T-helper 2 cell treated with Interferon-gamma antibody and Interleukin-4, amounts not matched to agents 100 ng/mL and 5 ng/mL, for 36 hours (primary cell): ENCODE data around the gene TMEM40. TPM values are rescaled to one million over a fixed set of nuclear protein-coding genes. Genes with fewer than 3 reads are reported as not detected.
"Not testable (repeated sequence)": the region's sequence is repeated elsewhere in the genome, so short reads cannot be mapped to it uniquely, and the experiment has no call there.

ENCODE experiments used
- intact Hi-C: fragments of 100-400 bp; cut with micrococcal nuclease; formaldehyde crosslinking; loops from one replicate; pipeline ENCODE4 v1.15.1; 2023
- total RNA-seq: library from RNA; stranded (reverse); gene quantifications from 2 replicates; pipeline ENCODE4 v1.2.3, GENCODE V29; 2022

The TMEM40 gene
- total RNA-seq, 1 donor from 2014 or later: not detected

GRCh38 chr3:12777171-12777570, 18.1 kb upstream of the TMEM40 start:
- intact Hi-C loops: no loop called here

- intact Hi-C loops: not testable (repeated sequence)
Observed at GRCh38 chr3:12775970-12776369, 16.9 kb upstream of the TMEM40 start.

- intact Hi-C loops: no loop called here
Observed at GRCh38 chr3:12775226-12775625, 16.2 kb upstream of the TMEM40 start.

- intact Hi-C loops: no loop called here
Observed at GRCh38 chr3:12774619-12775018, 15.6 kb upstream of the TMEM40 start.

DNA sequence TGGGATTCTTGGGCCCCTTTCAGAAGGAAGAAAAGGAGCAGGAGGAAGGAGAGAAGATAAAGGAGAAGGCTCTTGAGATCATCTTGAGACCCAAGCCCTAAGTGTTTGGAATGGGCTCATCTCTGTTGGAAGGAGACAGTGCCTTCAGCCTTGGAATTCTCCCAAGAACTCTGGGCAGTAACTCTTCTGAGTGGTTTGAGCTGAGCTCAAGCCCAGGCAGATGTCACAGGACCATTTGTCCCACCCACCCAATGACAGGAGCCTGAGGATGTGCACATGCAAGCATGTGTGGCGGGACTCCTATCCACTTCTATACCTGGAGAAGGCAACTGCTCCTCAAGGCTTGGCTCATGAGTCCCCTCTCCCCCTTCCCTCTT, 14.6 kb upstream of the TMEM40 start:
- intact Hi-C loops: no loop called here

GRCh38 chr3:12773030-12773709, 14.1 kb upstream of the TMEM40 start:
- intact Hi-C loops: no loop called here

DNA sequence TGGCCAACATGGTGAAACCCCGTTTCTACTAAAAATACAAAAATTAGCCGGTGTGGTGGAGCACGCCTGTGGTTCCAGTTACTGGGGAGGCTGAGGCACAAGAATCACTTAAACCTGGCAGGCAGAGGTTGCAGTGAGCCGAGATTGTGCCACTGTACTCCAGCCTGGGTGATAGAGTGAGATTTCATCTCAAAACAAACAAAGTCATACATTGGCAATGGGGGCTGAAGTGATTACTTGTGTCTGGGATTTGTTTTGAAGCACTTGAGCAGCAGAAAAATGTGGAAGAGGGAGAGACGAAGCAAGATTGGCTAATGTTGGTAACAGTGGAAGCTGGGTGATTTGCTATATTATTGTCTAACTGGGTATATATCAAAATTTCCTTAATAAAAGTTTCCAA, 13.4 kb upstream of the TMEM40 start:
- intact Hi-C loops: no loop called here

DNA sequence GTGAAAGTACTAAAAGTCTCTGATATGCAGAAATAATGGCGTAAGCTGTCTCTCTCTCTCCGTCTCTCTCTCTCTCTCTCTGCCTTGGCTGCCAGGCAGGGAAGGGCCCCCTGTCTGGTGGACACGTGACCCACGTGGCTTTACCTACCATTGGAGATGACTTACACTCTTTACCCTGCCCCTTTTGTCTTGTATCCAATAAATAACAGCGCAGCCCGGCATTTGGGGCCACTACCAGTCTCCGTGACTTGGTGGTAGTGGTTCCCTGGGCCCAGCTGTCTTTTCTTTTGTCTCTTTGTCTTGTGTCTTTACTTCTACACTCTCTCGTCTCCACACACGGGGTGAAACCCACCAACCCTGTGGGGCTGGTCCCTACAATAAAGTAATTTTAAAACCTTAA, 12.2 kb upstream of the TMEM40 start:
- intact Hi-C loops: no loop called here

DNA sequence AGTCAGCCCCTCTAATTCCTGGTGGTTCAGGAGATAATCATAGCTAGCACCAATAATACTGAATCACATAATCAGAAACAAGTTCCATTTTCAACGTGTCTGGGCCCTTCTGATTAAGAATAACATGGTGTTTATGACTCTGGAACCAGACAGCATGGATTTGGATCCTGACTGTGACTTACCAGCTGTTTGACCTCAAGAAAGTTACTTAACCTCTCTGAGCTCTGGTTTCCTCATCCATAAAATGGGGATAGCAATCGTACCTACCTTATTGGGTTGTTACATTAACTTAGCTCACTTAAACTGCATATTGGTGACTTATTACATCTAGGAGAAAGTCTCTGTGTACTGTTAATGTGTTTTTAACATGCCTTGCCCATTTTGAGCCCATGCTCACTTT, 10.7 kb upstream of the TMEM40 start:
- intact Hi-C loops: no loop called here

DNA sequence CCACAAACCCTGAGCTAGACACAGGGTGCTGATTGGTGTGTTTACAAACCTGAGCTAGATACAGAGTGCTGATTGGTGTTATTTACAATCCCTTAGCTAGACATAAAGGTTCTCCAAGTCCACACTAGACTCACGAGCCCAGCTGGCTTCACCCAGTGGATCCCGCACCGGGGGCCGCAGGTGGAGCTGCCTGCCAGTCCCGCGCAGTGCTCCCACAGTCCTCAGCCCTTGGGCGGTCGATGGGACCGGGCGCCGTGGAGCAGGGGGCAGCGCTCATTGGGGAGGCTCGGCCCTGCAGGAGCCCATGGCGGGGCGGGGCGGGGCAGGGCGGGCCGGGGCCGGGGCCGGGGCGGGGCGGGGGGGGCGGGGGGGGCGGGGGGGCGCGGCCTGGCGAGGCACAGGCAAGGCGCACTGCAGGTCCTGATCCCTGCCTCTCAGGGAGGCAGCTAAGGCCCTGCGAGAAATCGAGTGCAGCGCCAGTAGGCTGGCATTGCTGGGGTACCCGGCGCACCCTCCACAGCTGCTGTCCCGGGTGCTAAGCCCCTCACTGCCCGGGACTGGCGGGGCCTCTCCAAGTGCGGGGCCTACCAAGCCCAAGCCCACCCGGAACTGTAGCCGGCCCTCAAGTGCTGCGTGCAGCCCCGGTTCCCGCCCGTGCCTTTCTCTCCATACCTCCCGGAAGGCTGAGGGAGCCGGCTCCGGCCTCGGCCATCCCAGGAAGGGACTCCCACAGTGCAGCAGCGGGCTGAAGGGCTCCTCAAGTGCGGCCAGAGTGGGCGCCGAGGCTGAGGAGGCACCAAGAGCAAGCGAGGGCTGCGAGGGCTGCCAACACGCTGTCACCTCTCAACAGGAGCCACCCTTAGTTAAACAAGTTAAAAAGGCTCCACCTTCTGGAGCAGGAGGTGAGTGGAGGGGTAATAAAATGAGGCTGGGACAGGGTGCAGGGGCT, 9.8 kb upstream of the TMEM40 start:
- intact Hi-C loops: no loop called here

- intact Hi-C loops: no loop called here
Observed at GRCh38 chr3:12766541-12766940, 7.5 kb upstream of the TMEM40 start.

DNA sequence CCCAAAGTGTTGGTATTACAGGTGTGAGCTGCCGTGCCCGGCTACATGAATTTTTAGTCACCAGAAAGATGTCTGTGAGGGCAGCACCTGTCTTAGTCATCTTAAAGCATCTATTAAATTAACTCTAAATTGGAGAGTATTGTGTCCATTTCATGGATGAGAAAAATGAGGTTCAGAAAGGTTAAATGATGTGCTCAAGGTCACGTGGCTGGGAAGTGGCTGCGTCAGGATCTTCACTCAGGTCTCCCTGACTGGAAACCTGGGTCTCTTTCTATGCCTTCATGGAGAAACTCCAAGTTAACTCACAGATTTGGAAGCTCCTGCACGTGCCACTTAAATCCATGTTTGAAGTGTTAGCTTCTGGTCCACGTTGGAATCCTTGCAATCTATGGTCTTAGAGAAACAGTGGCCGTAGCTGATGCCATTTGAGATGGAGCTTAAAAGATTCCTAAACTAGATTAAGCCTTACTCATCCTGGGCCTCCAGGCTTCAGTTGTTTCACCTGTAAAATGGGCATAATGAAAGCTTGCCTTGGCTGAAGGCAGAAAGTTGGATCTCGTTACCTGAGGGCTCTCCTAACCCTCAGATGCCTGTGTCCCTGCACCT, 5.2 kb upstream of the TMEM40 start:
- intact Hi-C loops: no loop called here

- intact Hi-C loops: no loop called here
Observed at GRCh38 chr3:12759693-12760565, 870 bp upstream of the TMEM40 start.

DNA sequence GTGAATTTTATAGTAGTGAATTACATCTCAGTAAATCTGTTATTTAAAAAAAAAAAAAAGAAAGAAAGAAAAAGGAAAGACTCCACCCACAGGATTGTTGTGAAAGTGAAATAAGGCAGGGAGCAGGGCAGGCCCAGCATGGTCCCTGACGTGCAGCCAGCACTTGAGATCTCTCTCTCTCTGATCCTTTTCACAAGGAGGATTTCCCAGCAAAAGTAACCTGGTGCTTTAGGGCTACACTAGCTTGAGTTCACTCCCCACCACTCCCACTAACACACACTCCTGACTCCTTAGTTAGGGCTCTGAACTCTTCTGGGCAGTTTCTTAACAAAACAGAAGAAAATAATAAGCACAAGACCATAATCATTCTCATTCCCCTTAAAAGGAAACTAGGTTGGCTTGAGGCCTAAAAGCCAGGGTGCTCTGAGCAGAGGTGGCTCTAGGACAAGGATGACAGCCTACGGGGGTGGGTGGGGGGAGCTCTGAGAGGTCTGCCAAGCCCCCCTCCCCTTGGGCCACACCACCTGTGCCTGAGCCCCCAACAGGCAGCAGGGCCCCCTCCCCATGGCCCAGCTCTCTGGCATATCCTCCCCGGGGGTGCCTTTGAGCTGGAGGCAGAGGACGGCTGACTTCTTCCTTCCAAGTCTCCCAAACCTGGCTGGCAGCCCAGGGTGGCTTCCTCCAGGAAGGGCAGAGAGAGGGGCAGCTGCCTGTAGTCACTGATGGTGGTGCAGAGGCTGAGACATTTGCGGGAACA, 856 bp downstream of the TMEM40 start:
- intact Hi-C loops: no loop called here

DNA sequence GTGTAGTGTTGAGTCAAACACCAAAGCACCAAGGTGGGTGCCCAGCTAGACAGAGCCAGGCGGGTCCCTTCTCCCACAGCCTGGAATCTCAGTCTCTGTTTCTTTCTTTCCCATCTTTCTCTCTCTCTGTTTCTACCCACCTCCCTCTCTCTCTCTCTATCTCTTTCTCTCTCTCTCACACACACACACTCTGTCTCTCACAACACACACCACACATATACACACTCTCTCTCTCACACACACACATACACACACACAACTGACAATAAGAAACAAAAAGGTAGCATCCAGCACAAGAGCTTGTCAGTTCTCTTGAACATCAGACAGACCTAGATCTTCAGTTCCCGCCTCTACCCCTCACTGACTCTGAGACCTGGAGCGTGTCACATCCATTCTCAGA, 2.4 kb downstream of the TMEM40 start:
- intact Hi-C loops: no loop called here

GRCh38 chr3:12756175-12756574, 2.9 kb downstream of the TMEM40 start:
- intact Hi-C loops: no loop called here

GRCh38 chr3:12755754-12756153, 3.3 kb downstream of the TMEM40 start:
- intact Hi-C loops: no loop called here

- intact Hi-C loops: no loop called here
Observed at GRCh38 chr3:12754313-12754712, 4.7 kb downstream of the TMEM40 start.

DNA sequence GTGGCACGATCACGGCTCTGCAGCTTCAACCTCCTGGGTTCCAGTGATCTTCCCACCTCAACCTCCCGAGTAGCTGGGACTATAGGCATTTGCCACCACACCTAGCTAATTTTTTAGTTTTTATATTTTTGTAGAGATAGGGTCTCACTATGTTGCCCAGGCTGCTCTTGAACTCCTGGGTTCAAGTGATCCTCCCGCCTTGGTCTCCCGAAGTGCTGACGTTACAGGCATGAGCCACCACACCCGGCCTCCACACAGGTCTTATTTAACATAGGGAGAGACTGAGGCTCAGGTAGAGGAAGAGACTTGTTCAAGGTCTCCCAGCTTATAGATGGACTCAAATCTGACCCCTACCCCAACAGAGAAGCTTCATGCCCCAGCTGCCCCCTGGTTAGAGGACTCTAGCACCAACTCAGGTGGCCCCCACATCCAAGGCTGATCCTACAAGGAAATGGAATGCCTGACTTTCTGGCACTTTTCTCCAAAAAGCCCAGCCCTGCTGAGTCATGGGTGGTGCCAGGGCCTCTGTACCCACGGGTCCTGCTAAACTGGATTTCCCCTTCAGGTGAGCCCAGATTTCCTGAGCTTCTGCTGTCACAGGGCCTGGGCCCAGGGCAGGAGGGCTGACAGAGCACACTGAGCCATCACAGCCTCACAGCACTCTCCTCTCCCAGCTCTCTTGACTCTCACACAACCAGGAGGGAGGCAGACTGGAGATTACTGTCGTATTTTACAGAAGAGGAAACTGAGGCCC, 5.6 kb downstream of the TMEM40 start:
- intact Hi-C loops: no loop called here

DNA sequence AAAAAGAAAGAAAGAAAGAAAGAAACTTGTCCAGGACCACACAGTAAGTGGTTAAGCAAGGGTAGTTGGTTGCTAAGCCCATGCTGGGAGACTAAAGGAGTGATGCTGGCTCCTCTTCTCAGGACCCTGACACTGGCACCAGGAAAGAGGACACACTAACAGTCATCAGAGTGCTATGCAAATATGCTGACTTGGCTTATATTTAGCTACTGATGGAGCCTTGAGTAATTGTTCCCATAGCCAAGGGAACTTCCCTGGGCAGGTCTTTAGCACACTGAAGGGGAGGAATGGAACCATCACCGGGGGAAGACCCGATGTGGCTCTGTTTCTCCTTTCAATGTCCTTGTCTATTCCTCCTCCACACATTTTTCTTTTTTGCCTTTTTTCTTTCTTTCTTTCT, 6.2 kb downstream of the TMEM40 start:
- intact Hi-C loops: no loop called here
